CD4-positive, alpha-beta T cell treated with Interleukin-1 beta for 1 hour (primary cell): ENCODE data around the gene PLCD3.
"Not testable (repeated sequence)": the region's sequence is repeated elsewhere in the genome, so short reads cannot be mapped to it uniquely, and the experiment has no call there.

Experiments
- DNase-seq, 2 donors: peaks; one replicate each; pipeline ENCODE4 v3.0.0-alpha.2; 2020 to 2022

PLCD3 gene

DNA sequence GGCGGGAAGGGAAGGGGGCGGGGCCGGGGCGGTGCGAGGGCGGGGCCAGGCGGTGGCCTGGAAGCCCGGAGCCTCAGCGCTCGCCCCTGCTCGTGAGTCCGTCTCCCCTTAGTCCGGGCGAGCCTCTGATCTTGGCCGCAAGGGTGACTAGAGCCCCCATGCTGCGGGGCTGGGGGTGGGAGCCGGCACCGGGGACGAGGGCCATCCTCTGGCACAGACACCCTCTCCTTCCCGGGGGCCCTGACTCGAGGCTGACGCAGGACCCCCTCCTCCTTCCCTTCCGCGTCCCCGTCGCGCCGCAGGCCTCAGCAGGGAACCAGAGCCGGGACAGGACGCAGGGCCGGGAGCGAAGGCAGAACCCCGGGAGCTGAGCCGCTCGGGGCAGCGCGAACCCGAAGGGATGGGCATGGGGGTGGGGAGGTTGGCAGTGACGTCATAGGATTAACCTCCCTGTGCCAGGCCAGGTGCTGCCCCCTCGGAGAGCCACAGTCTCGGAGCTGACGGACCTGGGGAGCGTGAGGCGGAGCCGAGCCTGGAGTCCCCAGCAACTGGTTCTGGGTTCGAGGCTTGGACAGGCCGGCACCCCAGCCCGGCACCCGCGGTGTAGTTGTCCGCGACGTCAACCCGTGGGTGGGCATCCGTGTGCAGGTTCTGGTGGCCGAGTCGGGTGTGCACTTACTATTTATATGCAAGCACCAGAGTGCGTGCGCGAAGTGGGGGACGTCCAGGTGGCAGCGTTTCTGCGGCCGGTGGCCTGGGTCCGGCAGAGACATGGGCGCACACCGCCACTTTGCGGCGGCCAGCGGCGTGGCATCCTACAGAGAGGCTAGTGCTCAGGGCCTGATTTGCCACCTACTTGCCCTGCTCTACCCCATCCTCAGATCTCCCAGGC, 503 bp upstream of the PLCD3 start:
- DNase-seq, result peak; percentile 72 to 73

DNA sequence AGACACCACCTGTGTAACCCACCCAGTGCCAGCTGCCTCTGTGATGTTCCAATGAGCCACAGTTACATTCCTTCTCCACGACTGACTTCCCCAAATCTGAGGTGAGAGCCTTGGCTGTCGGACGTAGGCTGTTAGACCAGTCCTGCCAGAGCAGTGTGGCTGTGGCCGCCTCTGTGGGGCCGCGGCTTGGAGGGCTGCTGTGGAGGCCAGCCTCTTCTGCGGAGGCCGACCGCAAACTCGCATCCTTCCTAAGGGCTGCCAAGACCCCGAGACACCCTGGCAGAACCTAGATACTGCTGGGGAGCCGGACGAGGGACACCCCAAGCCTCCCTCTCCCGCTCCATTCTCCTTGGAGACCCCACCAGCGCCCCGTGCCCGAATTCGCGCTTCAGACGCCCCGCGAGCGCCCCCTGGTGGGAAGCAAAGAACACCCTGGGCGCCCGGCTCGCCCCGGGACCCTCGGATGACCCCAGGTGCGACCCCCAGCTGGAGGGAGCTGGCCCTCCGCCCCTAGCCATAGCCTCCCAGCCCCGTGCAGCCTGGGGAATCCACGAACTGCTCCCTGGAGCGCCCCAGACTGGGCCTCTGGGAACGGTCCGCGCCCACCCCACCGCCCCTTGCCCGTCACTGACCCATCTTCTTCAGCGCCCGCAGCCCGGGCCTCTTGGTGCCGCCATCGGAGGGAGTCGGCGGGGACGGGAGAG, 547 bp downstream of the PLCD3 start:
- peak; percentile 30 to 35 for DNase-seq

DNA sequence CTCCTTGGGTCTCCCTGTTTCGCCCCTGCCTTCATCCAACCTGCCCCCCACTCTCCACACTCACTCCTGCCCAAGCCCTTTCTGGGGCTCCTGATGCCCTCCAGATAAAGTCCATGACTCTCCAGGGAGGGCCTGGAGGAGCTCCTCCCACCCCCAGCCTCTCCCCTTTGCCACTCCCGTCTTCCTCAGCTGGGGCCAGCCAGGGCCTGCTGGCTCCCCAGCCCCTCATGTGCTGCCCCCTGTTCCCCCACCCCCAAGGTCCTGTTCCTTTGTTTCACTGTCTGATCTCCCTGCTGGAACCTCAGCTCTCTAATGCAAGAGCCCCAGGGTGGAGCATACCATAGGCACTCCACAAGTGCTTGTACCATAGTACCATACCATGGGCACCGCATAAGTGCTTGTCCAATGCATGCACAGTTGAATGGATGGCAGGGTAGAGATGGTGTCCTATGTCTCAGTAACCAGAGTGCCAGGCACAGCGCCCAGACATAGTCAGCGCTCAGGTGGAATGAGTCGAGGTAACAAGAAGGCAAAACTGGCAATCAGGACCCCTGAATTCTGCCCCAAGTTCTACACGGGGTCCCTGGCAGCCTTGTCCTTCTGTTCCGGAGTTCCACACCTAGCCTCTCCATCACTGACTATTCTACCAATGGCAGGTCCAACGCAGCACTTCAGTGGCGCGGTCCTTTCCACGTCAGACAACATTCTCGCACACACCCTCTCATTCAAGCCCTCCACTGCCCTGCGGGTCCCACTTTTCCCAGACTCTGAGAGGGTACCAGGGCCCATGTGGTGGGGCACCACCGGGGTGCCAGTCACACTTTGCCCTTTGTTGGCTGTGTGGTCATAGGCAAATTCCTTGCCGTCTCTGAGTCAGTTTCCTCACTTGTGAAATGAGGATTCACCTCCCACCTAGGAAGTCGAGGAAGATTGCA, 1.4 kb downstream of the PLCD3 start:
- no peak for DNase-seq

DNA sequence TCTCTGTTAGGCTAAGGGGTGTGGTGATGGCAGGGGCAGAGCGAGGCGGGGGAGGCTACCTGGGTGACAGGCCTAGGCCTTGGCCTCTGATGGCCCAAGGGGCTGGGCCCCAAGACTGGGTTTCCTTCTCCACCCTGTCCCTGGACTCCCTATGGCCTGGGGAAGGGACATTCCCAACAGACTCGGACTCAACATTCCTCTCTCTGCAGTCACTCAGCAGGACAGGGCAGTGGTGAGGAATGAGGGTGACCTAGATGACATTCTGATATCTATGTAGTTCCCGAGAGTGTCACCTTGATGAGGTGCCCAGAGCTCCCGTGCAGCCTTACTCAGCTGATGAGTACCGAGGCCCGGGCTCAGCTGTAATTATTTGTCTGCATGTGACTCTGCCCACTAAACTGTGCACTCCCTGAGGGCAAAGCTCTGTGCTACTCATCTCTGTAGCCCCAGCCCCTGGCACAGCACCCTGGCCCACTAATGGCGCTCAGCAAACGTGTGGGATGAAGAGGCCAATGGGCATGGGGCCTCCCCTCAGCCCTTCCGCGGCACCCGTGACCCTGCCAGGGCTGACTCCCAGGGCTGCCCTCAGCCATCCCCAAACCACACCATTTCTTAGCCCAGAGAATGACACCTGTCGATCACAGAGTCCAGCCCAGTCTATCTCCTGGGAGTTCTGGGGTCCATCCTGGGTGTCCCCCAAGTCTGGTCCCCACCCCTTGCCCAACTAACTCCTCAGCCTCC, 2.2 kb downstream of the PLCD3 start:
- no peak for DNase-seq

DNA sequence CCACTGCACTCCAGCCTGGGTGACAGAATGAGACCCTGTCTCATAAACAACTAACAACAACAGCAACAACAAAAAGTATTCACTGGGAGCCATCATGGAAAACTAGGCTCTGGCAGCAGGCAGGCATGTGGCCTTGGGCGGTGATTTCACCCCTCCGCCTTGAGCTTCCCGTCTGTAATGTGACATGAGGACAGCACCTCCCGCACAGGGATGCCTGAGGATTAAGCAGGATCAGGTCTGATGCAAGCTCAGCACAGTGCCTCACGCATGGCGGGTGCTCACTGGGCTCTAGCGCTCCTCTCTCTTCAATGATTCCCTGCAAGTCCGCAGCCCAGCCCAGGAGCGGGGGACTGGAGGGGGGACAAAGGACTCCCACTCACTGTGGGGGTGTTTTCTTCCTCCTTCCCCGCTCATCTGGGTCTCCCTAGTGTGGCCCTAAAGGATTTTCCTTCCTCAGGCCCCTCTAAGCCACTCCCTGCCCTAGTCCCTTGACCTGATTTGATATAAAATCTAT, 2.8 kb downstream of the PLCD3 start:
- no peak for DNase-seq

DNA sequence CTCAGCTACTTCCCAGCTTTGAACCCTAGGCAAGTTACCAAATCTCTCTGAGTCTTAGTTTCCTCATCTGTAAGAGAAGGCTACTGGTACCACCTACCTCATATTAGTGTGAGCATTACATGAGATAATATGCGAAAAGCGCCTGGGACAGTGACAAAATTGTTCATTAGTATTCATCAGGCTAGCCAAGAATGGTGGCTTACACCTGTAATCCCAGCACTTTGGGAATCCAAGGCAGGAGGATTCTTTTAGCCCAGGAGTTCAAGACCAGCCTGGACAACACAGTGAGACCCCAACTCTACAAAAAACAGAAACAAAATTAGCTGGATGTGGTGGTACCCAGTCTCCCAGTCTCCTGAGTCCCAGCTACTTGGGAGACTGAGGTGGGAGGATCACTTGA, 3.3 kb downstream of the PLCD3 start:
- no peak for DNase-seq

DNA sequence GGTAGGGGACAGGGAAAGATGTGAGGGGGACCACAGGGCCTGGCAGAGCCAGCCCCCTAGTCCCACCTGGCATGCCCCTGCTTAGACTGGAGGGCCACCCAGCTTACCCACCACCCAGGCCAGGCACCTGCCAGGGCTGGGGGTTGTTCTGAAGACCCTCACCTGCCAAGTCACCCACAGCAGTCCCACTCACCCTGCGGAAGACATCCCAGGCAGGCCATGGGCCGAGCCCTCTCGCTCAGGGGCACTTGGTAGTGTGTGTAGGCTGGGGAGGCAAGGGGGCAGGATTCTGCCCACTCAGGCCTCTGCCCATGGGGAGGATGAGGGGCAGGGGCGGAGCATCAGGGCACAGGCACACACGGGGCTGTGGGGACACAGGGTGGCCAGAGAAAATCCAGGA, 4.0 kb downstream of the PLCD3 start:
- DNase-seq, result no peak

DNA sequence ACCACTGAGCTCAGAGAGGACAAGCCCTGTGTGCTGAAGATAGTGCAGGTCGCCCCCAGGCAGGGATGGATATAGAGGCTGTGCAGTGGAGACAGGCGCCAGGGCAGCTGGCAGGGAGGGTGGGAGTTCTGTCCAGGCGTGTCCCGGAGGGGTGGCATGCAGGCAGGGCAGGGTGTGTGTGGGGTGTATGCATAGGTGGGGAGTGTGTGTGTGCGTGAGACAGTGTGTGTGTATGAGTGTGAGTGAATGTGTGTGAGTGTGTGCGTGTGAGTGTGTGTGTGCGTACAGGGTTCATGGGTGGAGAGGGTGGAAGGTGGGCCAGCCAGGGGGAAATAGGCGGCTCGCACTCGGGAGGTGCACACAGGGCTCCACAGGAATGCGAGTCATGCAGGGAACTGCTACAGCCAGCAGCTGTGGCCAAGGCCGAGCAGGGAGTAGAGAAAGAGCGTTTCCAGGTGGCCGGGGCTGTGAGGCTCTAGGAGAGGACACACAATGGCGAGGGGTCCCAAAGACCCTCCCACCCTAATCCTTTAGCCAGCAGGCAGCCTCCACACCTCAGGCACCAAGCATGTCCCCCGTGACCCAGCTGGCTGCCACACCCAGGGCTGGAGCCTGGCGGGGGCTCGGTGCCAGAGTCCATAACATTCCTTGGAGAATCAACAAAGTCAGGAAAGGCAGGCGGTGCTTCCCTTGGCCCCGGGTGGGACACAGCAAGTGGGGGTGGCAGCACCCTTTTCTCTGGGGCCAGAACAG, 4.6 kb downstream of the PLCD3 start:
- DNase-seq, result no peak

DNA sequence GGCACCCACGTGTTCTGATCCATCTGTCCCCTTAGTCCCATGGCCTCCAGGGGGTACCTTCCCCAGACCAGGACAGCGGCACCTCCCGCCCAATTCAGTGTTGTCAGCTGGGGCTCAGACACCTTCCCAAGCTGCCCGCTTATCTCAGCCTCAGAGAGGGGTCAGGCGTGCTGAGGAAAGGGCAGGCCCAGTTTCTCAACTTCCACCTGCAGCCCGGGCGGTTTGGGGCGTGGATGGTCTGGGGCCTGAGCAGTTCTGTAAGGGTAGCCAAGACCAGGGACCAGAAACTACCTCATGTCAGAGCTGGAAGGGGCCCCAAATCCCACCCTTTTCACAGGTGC, 5.1 kb downstream of the PLCD3 start:
- no peak for DNase-seq

DNA sequence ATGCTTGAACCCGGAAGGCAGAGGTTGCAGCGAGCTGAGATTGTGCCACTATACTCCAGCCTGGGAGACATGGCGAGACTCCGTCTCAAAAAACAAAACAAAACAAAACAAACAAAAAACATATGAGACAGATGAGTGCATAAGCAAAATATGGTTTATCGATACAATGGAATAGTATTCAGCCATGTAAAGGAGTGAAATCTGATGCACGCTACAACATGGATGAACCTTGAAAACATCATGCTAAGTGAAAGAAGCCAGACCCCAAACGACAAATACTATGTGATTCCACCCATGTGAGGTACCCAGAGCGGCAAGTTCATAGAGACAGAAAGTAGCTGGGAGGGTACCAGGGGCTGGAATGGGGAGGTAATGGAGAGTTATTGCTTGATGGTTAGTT, 6.8 kb downstream of the PLCD3 start:
- DNase-seq, result no peak

DNA sequence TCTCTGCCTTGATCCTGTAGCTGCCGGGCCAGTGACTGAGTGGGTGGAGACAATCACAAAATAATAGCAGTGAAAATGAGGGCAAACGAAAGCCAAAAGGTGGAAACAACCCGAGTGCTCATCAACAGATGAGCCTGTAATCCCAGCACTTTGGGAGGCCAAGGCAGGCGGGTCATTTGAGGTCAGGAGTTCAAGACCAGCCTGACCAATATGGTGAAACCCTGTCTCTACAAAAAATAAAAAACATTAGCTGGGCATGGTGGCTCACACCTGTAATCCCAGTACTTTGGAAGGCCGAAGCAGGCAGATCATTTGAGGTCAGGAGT, 7.6 kb downstream of the PLCD3 start:
- DNase-seq, result not testable (repeated sequence)

DNA sequence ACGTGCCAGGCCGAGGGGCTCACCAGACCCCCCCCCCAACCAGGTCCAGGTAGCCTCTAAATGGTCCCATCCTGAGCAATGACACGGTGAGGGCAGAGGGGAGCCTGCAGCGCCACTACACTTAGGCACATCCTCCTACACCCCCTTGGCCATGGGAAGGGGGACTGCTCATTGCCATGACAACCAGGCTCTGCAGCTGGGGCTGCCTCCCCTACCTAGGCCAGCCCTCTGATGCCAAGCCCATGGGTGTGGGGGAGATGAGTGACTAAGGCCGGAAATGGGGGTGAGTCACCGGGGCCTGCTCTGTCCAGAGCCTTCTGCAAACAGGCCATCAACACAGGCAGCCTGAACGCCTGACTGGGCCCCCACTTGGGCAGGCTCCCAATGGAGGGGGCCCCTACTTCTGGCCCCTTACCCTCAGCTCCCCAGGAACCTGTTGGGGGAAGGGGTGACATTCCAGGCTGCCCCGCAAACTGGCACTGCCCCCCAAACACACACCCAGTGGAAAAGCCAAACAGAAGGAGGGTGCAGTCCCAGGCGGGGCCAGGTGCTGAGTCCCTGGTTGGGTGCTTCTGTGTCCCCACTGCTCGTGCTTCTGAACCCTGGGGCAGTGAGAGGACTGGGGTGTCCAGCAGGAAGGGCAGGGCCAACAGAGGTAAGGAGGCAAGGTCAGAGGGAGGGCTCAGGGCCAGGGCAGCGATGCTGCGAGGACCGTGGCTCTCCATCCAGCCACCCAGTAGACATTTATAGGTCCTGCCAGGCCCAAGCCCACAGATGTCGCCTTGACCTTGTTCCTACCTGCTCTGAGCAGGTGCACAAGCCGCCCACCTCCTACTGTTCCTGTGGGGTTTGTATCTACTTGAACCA, 8.2 kb downstream of the PLCD3 start:
- DNase-seq, result peak; percentile 12 to 71

DNA sequence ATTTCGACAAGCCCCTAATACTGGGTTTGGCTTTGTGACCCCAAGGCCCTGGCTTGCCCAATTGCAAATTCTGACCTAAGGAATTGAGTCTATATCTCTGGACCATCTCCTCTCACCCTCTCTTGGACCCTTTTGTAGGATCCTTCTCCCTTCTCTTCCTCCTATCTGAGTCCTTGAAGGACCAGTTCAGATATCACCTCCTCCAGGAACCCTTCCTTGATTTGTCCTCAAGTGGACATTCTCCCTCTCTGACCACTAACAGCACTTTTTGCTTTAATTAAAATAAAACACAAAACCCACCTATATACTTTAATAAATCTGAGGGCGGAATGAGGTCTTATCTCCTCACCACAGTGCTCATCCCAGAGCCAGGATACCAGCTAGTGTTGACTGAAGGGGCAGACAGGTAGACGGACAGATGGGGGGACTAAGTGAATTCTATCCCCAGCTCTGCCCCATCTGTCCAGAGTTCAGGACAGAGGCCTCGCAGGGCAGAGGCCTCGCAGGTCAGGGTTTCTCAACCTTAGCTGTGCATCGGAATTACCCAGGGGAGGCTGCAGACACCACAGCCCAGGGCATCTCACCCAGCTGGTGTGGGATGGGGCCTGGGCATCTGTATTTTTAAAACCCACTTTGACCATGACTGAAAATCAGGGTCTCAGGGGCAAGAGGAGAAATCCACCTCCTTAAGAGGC, 9.1 kb downstream of the PLCD3 start:
- no peak for DNase-seq

DNA sequence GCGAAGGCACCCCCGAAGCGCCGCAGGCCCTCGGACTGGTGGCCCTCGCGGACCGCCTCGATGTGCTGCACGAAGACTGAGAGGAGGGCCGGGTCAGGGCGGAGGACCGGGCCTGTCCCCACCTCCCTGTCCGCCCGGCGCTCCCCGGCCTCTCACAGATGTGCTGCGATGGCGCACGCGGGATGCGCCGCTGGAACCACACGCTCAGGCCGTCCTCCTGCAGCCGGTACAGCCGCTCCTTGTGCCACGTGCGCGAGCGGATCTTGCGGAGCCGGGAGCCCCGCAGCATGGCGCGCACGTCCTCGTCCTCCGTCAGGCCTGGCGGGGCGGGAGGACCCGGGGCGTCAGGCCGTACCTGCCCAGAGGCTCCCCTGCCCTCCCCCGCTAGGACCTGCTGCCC, 11.3 kb downstream of the PLCD3 start:
- DNase-seq, result no peak

DNA sequence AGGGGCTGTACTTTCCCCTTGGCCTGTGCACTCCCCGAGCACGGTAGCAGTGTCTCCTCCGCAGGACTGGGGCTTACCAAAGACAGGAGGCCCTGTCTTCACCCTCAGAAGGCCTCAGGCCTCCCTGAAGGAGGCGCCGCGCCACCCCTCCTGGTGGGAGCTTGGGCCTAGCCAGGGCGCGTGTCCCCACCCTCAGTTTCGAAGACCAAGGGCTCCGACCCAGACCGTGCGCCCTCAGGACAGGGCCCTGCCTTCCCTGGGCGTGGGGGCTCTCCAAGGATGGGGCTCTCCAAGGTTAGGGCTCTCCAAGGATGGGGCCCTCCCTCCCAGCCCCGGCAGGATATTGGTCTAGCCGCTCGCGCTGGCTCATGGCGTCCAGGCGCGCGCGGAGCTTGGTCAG, 11.8 kb downstream of the PLCD3 start:
- DNase-seq, result no peak

DNA sequence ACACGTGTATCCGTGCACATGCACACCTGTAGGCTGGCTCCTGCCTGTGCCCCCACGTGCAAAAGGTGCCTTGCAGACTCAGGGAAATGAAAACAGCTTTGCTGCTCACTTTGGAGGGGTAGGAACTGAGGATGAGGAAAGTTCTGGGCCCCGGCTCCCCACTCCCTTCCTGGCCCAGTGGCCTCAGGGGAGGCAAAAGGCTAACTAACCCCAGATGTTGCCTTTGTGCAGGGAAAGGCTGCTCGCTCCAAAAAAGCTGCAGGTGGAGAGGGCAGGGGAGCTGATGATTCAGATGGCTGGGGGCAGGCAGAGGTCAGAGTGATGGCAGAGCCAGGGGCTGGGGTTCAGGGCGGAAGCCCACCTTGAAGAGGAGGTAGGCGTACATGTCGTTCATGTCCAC, 12.4 kb downstream of the PLCD3 start:
- DNase-seq, result no peak

DNA sequence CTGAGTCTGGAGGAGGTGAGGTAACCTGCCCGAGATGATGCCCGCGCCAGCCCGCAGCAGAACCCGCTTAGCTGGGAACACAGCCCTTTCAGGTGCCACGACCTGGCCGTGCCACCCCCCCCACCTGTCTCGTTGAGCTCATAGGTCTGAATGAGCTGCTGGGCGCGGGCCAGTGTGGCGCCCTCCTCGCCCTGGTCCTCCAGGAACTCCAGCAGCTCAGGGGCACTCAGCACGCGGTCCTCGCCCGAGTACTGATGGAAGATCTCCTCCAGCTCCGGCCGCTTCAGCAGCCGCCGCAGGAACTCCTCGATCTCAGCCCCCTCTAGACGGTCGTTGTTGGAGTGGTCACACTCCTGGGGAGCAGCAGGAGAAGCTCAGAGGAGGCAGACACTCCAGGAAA, 13.6 kb downstream of the PLCD3 start:
- no peak for DNase-seq

DNA sequence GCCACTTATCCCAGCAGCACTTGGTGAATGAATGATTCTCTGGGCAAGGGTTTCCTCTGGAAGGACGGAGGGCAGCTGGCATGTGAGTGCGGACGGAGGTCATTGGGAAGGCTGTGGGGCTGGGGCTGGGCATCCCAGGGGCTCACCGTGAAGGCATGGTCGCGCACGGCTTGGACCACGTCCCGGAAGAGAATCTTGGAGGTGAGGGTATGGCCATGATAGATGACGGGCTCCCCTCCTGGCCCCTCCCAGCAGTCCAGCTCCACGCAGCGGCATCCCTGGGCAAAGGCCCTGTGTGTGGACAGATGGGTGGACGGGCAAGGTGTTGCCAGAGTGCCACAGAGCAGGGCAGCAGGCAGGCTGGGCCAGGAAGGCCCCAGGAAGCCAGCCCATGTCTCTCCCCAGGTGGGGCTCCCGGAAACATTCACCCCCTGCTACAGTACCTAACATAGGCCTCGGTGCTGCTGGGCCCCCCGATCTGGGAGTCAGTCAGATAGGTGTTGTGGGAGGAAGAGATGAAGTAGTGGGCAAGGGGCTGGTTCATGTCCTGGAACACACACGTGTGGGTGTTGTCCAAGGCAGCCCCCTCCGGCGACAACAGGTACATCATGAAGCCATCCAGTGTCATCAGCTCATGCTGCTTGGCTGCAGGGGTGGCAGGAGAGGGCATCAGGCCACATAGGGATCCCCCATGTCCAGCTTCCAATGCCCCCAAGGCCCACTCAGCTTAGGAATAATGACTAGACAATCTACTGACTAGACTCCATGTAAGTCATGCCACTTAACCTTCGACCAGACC, 14.3 kb downstream of the PLCD3 start:
- DNase-seq, result no peak

DNA sequence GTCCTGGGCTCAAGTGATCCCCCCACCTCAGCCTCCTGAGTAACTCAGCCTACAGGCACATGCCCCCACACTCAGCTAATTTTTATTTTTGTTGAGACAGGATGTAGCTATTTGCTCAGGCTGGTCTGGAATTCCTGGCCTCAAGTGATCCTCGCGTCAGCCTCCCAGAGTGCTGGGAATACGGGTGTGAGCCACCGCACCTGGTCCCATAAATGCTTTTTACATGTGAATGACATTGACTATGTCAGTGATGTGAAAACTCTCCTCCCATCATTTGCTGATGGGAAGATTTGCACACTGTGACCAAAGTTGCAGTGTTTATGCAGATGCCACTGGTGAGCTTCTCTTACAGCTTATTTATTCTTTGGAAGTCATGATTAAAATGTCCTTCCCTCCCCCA, 15.0 kb downstream of the PLCD3 start:
- no peak for DNase-seq
